Stomach (tissue), 4 donors: ENCODE data around the gene PEX13.

ENCODE experiments used
- CTCF ChIP-seq, 7 experiments: fragments of 450-650 bp in 4 of 7; fragments of 200-600 bp in 3 of 7; sonication (generic) in 3 of 7; IDR thresholded peaks; one replicate each; pipeline ENCODE4 v1.5.1; 2016 to 2019; ENCODE audit warnings: antibody characterized with exemption in 7 of 7, control low read depth in 2 of 7, mild to moderate bottlenecking in 1 of 7
- EP300 ChIP-seq: sonication (generic); formaldehyde crosslinking; IDR thresholded peaks from one replicate; pipeline ENCODE4 v1.6.1; 2017; ENCODE audit warnings: antibody characterized with exemption
- POLR2A ChIP-seq, 4 donors: fragments of 450-650 bp; IDR thresholded peaks; one replicate each; pipeline ENCODE4 v1.6.1; 2016; ENCODE audit warnings: antibody characterized with exemption in 4 of 4, control low read depth in 2 of 4, mild to moderate bottlenecking in 1 of 4, moderate library complexity in 1 of 4
- POLR2AphosphoS5 ChIP-seq, 3 donors: sonication (generic); formaldehyde crosslinking; IDR thresholded peaks; one replicate each; pipeline ENCODE4 v1.6.1; 2016; ENCODE audit warnings: antibody characterized with exemption in 3 of 3

- no peak for TF ChIP-seq CTCF (IDR thresholded peaks at IDR 0.05)
- no peak for TF ChIP-seq POLR2AphosphoS5 (IDR thresholded peaks at IDR 0.05)
- no peak for TF ChIP-seq POLR2A (IDR thresholded peaks at IDR 0.05)
- TF ChIP-seq EP300 = no peak
These were observed 25.3 kb downstream of the PEX13 start for GRCh38 chr2:61042807-61043206.
